ENCODE data around the gene DYNC1LI1. TPM values are rescaled to one million over a fixed set of nuclear protein-coding genes. Genes with fewer than 3 reads are reported as not detected.

Gene DYNC1LI1
- total RNA-seq, 1 experiment from 2014 or later, result 56.2 TPM

GRCh38 chr3:32575451-32576113, 4.9 kb upstream of the DYNC1LI1 start:
- Histone ChIP-seq H2BK5ac (ENCODE audit: insufficient read length, low read length) (no peak overlapping the region), H3K14ac (ENCODE audit: insufficient read depth, low read length) (no peak overlapping the region), H2BK20ac (ENCODE audit: low read depth, low read length, poor library complexity, severe bottlenecking) (no peak overlapping the region), H4K20me1 (ENCODE audit: control insufficient read depth, insufficient read depth, insufficient read length) (no peaks in the 10 kb centered on the region), H4K5ac (ENCODE audit: insufficient read length, low read depth, low read length) (no peak overlapping the region), H3K9me3 (ENCODE audit: control insufficient read depth, low read depth, low read length) (no peaks in the 10 kb centered on the region), H2BK15ac (ENCODE audit: low read depth, low read length) (no peak overlapping the region), H3K27me3 (ENCODE audit: insufficient read depth, low read length) (no peaks in the 10 kb centered on the region), H3K79me2 (ENCODE audit: insufficient read depth, low read length) (no peaks in the 10 kb centered on the region), H3K18ac (ENCODE audit: insufficient read length, low read depth, low read length) (no peak overlapping the region), H3K23ac (ENCODE audit: insufficient read length, low read depth, low read length) (no peak overlapping the region), H3K4me1 (ENCODE audit: insufficient read depth, low read length) (no peaks in the 10 kb centered on the region), H2AK5ac (ENCODE audit: insufficient read length, low read length) (no peak overlapping the region), H2BK120ac (ENCODE audit: low read depth, low read length, poor library complexity, severe bottlenecking) (no peak overlapping the region), H3T11ph (ENCODE audit: low read length) (no peak overlapping the region), H2BK12ac (ENCODE audit: insufficient read length, low read depth, low read length) (no peak overlapping the region), H3K9ac (ENCODE audit: extremely low read depth, insufficient read length, low read length) (no peak overlapping the region), H4K91ac (ENCODE audit: insufficient read length, low read depth, low read length) (no peak overlapping the region), H2AFZ (ENCODE audit: low read length) (no peak overlapping the region), H4K8ac (replicated peaks; ENCODE audit: insufficient read length, low read depth, low read length) (no peak overlapping the region), H3K4me2 (ENCODE audit: insufficient read depth, insufficient read length, low read length) (no peak overlapping the region), H3K4ac (ENCODE audit: low read depth, low read length) (no peak overlapping the region), H3K79me1 (ENCODE audit: insufficient read depth, low read depth, low read length, poor library complexity, severe bottlenecking) (no peaks in the 10 kb centered on the region), H3K27ac (ENCODE audit: insufficient read length, low read depth, low read length) (no peak overlapping the region), H3K56ac (ENCODE audit: insufficient read length, low read depth, low read length) (no peak overlapping the region), H3K23me2 (ENCODE audit: insufficient read length, low read depth, low read length, poor library complexity, severe bottlenecking) (no peaks in the 10 kb centered on the region)
- no peak for TF ChIP-seq CTCF (conservative IDR thresholded peaks at IDR 0.05)
- Mint-ChIP-seq H3K36me3 (ENCODE audit: insufficient read depth in 1 of 3, low read depth in 3 of 3) (no peaks in the 10 kb centered on the region), H3K27ac (no peak overlapping the region), H3K27me3 (ENCODE audit: low read depth) (no peaks in the 10 kb centered on the region), H3K9me3 (no peaks in the 10 kb centered on the region), H3K4me3 (no peak overlapping the region), H3K4me1 (peaks cover 16 to 17% of the 10 kb centered on the region in 2 experiments)
- DNase-seq, result no peak
- no CpG with 5 or more reads among the region's 2 CpGs for WGBS (ENCODE audit: extremely low coverage, insufficient read length, low lambda C conversion rate)

Measured in H9 (cell line).